Measurements from ENCODE around the gene ZNF341. TPM values are rescaled to one million over a fixed set of nuclear protein-coding genes. Genes with fewer than 3 reads are reported as not detected.

The ZNF341 gene
- total RNA-seq, 1 experiment from 2014 or later, result 7.7 TPM

DNA sequence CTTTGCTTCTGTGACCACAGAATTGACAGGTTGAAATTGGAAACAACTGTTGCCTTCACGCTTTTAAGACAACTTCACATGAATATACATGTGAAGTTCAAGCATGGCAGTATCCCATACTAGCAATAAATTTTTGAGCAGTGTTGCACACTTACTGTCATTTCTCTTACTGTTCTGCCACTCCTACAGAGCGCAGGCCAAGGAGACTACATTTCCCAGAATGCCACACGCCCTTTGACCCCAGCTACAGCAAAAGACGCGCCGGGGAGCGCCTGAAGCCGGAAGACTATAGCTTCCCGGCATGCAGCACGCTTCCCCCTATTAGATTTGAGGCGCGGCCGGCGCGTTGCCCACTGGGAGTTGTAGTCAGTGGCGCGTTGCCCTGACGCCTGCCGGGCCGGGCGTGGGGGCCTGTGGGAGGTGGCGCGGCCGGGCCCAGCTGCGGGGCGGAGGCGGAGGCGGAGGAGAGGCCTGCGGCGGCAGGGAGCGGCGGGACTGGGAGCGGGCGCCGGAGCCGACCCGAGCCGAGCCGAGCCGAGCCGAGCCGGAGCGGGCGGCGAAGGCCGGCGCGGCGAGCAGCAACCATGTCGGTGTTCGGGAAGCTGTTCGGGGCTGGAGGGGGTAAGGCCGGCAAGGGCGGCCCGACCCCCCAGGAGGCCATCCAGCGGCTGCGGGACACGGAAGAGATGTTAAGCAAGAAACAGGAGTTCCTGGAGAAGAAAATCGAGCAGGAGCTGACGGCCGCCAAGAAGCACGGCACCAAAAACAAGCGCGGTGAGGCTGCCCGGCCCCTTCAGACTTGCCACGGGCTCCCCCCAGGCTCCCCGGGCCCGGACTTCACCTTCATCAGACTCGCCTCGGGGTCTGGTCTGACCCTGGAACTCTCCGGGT, 79.3 kb downstream of the ZNF341 start, which contains the start of gene CHMP4B:
CHMP4B (plus strand) TSS at position 464 of the 891 bp plus-strand sequence; CDS start at position 585, 121 bp downstream.
- Histone ChIP-seq H3K27me3 (ENCODE audit: control insufficient read depth, insufficient read depth, low read length) (no peaks in the 10 kb centered on the region), H3K9me3 (ENCODE audit: control insufficient read depth, insufficient read depth, low read depth, low read length) (no peaks in the 10 kb centered on the region), H3K27ac (ENCODE audit: low read length) (peak within 1 kb of the TSS; percentile 90), H3K36me3 (ENCODE audit: control insufficient read depth, insufficient read depth, low read length) (no peaks in the 10 kb centered on the region), H3K4me1 (ENCODE audit: control insufficient read depth, insufficient read depth, low read length) (peaks cover 4% of the 10 kb centered on the region), H3K4me3 (ENCODE audit: low read depth in 2 of 2, low read length in 2 of 2) (peak within 1 kb of the TSS; percentile 61 to 96)
- intact Hi-C loops (cut with micrococcal nuclease; ENCODE audit: unreplicated experiment) (no loop called here), in situ Hi-C loops (cut with HindIII; ENCODE audit: low pct_unique_long_range_greater_than_20kb, low sequenced_read_pairs) (no loop called here)
- ChIA-PET POLR2A (no interaction called here), CTCF (interaction anchor here (0.7 kb wide), 1 partner anchor 18 kb away, joined by 4 read pairs; no protein-coding TSS in a partner anchor)
- ATAC-seq, result peak; percentile 99
- peak; percentile 91 for DNase-seq (ENCODE audit: low read depth, low spot score)
- TF ChIP-seq, protein P1, sequence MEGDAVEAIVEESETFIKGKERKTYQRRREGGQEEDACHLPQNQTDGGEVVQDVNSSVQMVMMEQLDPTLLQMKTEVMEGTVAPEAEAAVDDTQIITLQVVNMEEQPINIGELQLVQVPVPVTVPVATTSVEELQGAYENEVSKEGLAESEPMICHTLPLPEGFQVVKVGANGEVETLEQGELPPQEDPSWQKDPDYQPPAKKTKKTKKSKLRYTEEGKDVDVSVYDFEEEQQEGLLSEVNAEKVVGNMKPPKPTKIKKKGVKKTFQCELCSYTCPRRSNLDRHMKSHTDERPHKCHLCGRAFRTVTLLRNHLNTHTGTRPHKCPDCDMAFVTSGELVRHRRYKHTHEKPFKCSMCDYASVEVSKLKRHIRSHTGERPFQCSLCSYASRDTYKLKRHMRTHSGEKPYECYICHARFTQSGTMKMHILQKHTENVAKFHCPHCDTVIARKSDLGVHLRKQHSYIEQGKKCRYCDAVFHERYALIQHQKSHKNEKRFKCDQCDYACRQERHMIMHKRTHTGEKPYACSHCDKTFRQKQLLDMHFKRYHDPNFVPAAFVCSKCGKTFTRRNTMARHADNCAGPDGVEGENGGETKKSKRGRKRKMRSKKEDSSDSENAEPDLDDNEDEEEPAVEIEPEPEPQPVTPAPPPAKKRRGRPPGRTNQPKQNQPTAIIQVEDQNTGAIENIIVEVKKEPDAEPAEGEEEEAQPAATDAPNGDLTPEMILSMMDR (IDR thresholded peaks at IDR 0.05), result no peak
- TF ChIP-seq TCF7L2 (IDR thresholded peaks at IDR 0.05; ENCODE audit: low read depth, low read length) (peak; percentile 47; the same call in 1 of the 2 replicates), SIN3A (IDR thresholded peaks at IDR 0.05; ENCODE audit: borderline replicate concordance, insufficient read depth, low read depth, low read length) (peak; percentile 89; the same call in 1 of the 2 replicates), POLR2AphosphoS5 (IDR thresholded peaks at IDR 0.05; ENCODE audit: low read depth, low read length) (no peak)
- TF ChIP-seq, protein P2, sequence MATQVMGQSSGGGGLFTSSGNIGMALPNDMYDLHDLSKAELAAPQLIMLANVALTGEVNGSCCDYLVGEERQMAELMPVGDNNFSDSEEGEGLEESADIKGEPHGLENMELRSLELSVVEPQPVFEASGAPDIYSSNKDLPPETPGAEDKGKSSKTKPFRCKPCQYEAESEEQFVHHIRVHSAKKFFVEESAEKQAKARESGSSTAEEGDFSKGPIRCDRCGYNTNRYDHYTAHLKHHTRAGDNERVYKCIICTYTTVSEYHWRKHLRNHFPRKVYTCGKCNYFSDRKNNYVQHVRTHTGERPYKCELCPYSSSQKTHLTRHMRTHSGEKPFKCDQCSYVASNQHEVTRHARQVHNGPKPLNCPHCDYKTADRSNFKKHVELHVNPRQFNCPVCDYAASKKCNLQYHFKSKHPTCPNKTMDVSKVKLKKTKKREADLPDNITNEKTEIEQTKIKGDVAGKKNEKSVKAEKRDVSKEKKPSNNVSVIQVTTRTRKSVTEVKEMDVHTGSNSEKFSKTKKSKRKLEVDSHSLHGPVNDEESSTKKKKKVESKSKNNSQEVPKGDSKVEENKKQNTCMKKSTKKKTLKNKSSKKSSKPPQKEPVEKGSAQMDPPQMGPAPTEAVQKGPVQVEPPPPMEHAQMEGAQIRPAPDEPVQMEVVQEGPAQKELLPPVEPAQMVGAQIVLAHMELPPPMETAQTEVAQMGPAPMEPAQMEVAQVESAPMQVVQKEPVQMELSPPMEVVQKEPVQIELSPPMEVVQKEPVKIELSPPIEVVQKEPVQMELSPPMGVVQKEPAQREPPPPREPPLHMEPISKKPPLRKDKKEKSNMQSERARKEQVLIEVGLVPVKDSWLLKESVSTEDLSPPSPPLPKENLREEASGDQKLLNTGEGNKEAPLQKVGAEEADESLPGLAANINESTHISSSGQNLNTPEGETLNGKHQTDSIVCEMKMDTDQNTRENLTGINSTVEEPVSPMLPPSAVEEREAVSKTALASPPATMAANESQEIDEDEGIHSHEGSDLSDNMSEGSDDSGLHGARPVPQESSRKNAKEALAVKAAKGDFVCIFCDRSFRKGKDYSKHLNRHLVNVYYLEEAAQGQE (IDR thresholded peaks at IDR 0.05; ENCODE audit: insufficient read depth in 1 of 2, low read depth in 2 of 2, low read length in 1 of 2), result 0 out of 4 replicates have a peak, but pooled peaks of 1 of the 2 experiments have one; percentile 14
- BruUV-seq (replicated peaks), result no TSS peak

DNA sequence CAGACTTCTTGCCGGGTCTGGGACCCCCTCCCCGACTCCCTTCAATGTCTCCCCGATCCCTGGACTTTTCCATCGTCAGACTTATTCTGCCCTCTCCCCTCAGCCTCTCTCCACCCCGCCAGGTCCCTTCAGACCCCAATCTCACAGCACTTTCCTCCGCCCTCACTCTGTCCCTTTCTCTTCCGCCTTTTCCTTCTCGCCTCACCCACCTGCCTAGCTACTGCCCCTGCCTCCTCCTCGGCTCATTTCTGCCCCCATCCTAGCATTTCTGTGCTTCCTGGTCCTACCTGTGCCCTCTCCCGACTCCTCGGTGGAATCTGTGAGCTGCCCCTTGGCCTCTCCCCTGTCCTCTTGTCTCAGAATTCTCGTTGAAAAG, 80.0 kb downstream of the ZNF341 start:
- TF ChIP-seq, protein P1 (IDR thresholded peaks at IDR 0.05), result no peak
- TF ChIP-seq TCF7L2 (IDR thresholded peaks at IDR 0.05; ENCODE audit: low read depth, low read length) (no peak), POLR2AphosphoS5 (IDR thresholded peaks at IDR 0.05; ENCODE audit: low read depth, low read length) (no peak), SIN3A (IDR thresholded peaks at IDR 0.05; ENCODE audit: borderline replicate concordance, insufficient read depth, low read depth, low read length) (0 out of 2 replicates have a peak, but pooled peaks have one; percentile 21)
- TF ChIP-seq, protein P2 (IDR thresholded peaks at IDR 0.05; ENCODE audit: insufficient read depth in 1 of 2, low read depth in 2 of 2, low read length in 1 of 2), result no peak
- in situ Hi-C loops (cut with HindIII; ENCODE audit: low pct_unique_long_range_greater_than_20kb, low sequenced_read_pairs), result no loop called here
- intact Hi-C loops (cut with micrococcal nuclease; ENCODE audit: unreplicated experiment), result no loop called here
- Histone ChIP-seq H3K36me3 (ENCODE audit: control insufficient read depth, insufficient read depth, low read length) (no peaks in the 10 kb centered on the region), H3K4me3 (ENCODE audit: low read depth in 2 of 2, low read length in 2 of 2) (peak overlapping the region; percentile 61 to 96), H3K4me1 (ENCODE audit: control insufficient read depth, insufficient read depth, low read length) (peaks cover 4% of the 10 kb centered on the region), H3K27ac (ENCODE audit: low read length) (peak overlapping the region; percentile 90), H3K27me3 (ENCODE audit: control insufficient read depth, insufficient read depth, low read length) (no peaks in the 10 kb centered on the region), H3K9me3 (ENCODE audit: control insufficient read depth, insufficient read depth, low read depth, low read length) (no peaks in the 10 kb centered on the region)
- CTCF ChIA-PET, result interaction anchor here (0.7 kb wide), 1 partner anchor 19 kb away, joined by 4 read pairs; no protein-coding TSS in a partner anchor
- ATAC-seq (peak; percentile 8; the same call in 1 of the 2 replicates), DNase-seq (ENCODE audit: low read depth, low spot score) (no peak)
- no TSS peak for BruUV-seq (replicated peaks)
- POLR2A ChIA-PET, result no interaction called here
